HCT116 (cell line): ENCODE data around the gene HLA-DRB5.

Source experiments
- POLR2A ChIP-seq: IDR thresholded peaks from 2 replicates; pipeline ENCODE4 v1.7.0; 2011; ENCODE audit warnings: borderline replicate concordance; ENCODE audit not compliant: insufficient read depth, insufficient read length; ENCODE audit errors: extremely low read depth
- RAD21 ChIP-seq: IDR thresholded peaks from 2 replicates; pipeline ENCODE4 v1.6.1; 2012; ENCODE audit warnings: low read depth, mild to moderate bottlenecking
- SIN3A ChIP-seq: IDR thresholded peaks from 2 replicates; pipeline ENCODE4 v1.6.1; 2012; ENCODE audit warnings: low read depth
- TCF7L2 ChIP-seq: IDR thresholded peaks from 2 replicates; pipeline ENCODE4 v1.7.0; 2011; ENCODE audit warnings: borderline replicate concordance, inconsistent platforms; ENCODE audit not compliant: insufficient read depth, insufficient read length; ENCODE audit errors: extremely low read depth
- TF ChIP-seq, protein P1 (sequence below), 3 experiments: fragments of 200-600 bp in 1 of 3; sonication (generic) in 1 of 3; IDR thresholded peaks in 2 of 3; conservative IDR thresholded peaks in 1 of 3; 2 replicates each; pipeline ENCODE4 v1.5.1; 2012 to 2017; ENCODE audit warnings: low read depth in 2 of 3, low read length in 2 of 3, antibody characterized with exemption in 1 of 3, borderline replicate concordance in 1 of 3, control low read depth in 1 of 3, mild to moderate bottlenecking in 1 of 3, mixed read lengths in 1 of 3, mixed run types in 1 of 3, moderate library complexity in 1 of 3; ENCODE audit not compliant: insufficient read depth in 1 of 3
- TF ChIP-seq, protein P2 (sequence below): IDR thresholded peaks from 2 replicates; pipeline ENCODE4 v1.6.1; 2012

DNA sequence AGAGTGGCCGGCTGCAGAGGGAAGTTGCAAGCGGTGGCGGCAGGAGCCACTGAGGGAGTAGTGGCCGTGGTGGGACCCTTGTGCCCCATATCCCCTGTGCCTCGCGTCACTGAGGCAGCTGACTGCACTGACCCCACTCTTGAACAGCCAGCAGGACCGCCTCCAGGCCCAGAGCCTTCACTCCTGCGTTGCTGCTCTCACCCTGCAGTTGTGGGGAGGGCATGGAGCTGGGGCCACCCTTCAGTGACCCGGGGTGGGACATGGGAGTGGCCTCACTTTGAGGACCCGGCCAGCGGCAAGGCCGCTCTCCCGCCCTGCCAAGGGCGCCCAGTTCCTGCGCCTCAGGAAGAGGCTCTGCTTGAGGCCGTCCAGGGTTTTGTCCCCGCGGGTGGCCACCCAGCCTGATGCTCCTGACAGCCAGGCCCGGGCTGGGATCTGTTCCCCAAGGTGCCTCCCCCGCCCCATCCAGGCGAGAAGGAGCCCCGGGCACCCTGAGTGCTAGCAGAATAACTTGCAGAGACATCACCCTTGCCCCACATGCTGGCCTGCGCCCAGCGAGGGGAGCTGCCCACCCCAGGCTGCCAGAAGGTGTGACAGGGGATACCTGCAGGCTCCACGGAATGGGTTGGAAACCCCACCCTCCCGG lies 46.0 kb downstream of the HLA-DRB5 start:
- TF ChIP-seq TCF7L2 = no peak
- TF ChIP-seq, protein P1, sequence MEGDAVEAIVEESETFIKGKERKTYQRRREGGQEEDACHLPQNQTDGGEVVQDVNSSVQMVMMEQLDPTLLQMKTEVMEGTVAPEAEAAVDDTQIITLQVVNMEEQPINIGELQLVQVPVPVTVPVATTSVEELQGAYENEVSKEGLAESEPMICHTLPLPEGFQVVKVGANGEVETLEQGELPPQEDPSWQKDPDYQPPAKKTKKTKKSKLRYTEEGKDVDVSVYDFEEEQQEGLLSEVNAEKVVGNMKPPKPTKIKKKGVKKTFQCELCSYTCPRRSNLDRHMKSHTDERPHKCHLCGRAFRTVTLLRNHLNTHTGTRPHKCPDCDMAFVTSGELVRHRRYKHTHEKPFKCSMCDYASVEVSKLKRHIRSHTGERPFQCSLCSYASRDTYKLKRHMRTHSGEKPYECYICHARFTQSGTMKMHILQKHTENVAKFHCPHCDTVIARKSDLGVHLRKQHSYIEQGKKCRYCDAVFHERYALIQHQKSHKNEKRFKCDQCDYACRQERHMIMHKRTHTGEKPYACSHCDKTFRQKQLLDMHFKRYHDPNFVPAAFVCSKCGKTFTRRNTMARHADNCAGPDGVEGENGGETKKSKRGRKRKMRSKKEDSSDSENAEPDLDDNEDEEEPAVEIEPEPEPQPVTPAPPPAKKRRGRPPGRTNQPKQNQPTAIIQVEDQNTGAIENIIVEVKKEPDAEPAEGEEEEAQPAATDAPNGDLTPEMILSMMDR (IDR thresholded peaks at IDR 0.05 in 2 of 3, conservative IDR thresholded peaks at IDR 0.05 in 1 of 3; ENCODE audit: borderline replicate concordance in 1 of 3, insufficient read depth in 1 of 3, low read depth in 2 of 3, low read length in 2 of 3) = no peak
- no peak for TF ChIP-seq POLR2A
- no peak for TF ChIP-seq RAD21
- TF ChIP-seq, protein P2, sequence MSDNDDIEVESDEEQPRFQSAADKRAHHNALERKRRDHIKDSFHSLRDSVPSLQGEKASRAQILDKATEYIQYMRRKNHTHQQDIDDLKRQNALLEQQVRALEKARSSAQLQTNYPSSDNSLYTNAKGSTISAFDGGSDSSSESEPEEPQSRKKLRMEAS = no peak
- no peak for TF ChIP-seq SIN3A
